RPMI7951 (cell line): Measurements from ENCODE around the gene MAB21L1. TPM values are rescaled to one million over a fixed set of nuclear protein-coding genes. Genes with fewer than 3 reads are reported as not detected.

Source experiments
- DNase-seq: peaks from one replicate; pipeline ENCODE4 v3.0.0-alpha.2; 2012; ENCODE audit warnings: low read depth
- total RNA-seq: library from RNA; depleted of rRNA; stranded (reverse); fragments of >200 nt; shearing (Covaris generic); gene quantifications from 2 replicates; pipeline ENCODE4 v1.2.3, GENCODE V29; 2014

Gene MAB21L1
- total RNA-seq, 1 experiment from 2014 or later: 2.4 TPM

GRCh38 chr13:35479706-35480105 lies 3.2 kb upstream of the MAB21L1 start:
- DNase-seq: no peak

GRCh38 chr13:35479038-35479492 lies 2.6 kb upstream of the MAB21L1 start:
- no peak for DNase-seq

GRCh38 chr13:35478271-35479037 lies 2.0 kb upstream of the MAB21L1 start:
- no peak for DNase-seq

GRCh38 chr13:35477386-35477946 lies 977 bp upstream of the MAB21L1 start:
- DNase-seq: no peak

- DNase-seq: peak; percentile 67
Observed at GRCh38 chr13:35475212-35475959, 1.1 kb downstream of the MAB21L1 start.

GRCh38 chr13:35474496-35475211 lies 1.8 kb downstream of the MAB21L1 start:
- DNase-seq: peak; percentile 17

- no peak for DNase-seq
Observed at GRCh38 chr13:35473802-35474201, 2.7 kb downstream of the MAB21L1 start.

GRCh38 chr13:35473206-35473775 lies 3.2 kb downstream of the MAB21L1 start:
- DNase-seq: no peak

GRCh38 chr13:35472323-35472881 lies 4.1 kb downstream of the MAB21L1 start:
- no peak for DNase-seq

GRCh38 chr13:35471706-35472322 lies 4.7 kb downstream of the MAB21L1 start:
- DNase-seq: no peak

- DNase-seq: no peak
Observed at GRCh38 chr13:35470671-35471661, 5.5 kb downstream of the MAB21L1 start.

GRCh38 chr13:35469806-35470525 lies 6.5 kb downstream of the MAB21L1 start:
- no peak for DNase-seq

- no peak for DNase-seq
Observed at GRCh38 chr13:35468195-35468594, 8.3 kb downstream of the MAB21L1 start.

- DNase-seq: no peak
Observed at GRCh38 chr13:35465371-35465770, 11.1 kb downstream of the MAB21L1 start.

- no peak for DNase-seq
Observed at GRCh38 chr13:35460061-35460460, 16.4 kb downstream of the MAB21L1 start.

- DNase-seq: no peak
Observed at GRCh38 chr13:35457258-35457657, 19.2 kb downstream of the MAB21L1 start.

GRCh38 chr13:35455022-35455421 lies 21.5 kb downstream of the MAB21L1 start:
- DNase-seq: no peak

GRCh38 chr13:35449821-35450220 lies 26.7 kb downstream of the MAB21L1 start:
- DNase-seq: no peak

GRCh38 chr13:35448465-35448864 lies 28.0 kb downstream of the MAB21L1 start:
- DNase-seq: no peak
